CD4-positive, alpha-beta T cell (primary cell): ENCODE measurements around the gene GPR61. TPM values are rescaled to one million over a fixed set of nuclear protein-coding genes. Genes with fewer than 3 reads are reported as not detected.

ENCODE experiments used
- ATAC-seq: fragments of 200-7000 bp; cut with Tn5 transposase; one replicate; pipeline ENCODE4 v1.10.0; 2022; ENCODE audit warnings: mild to moderate bottlenecking; ENCODE audit not compliant: poor library complexity
- CTCF ChIA-PET: fragments of 350-600 bp; sonication (Branson Sonifier 250); formaldehyde crosslinking; loops from one replicate; lab custom pipeline; 2021; ENCODE audit warnings: antibody characterized with exemption, inconsistent platforms; lab: Charles Lee
- POLR2A ChIA-PET: fragments of 350-600 bp; sonication (Branson Sonifier 250); formaldehyde crosslinking; loops from one replicate; lab custom pipeline; 2021; ENCODE audit warnings: antibody characterized with exemption, inconsistent platforms; lab: Charles Lee
- DNase-seq, 14 experiments: peaks; one replicate each; pipeline ENCODE4 v3.0.0-alpha.2; 2013 to 2020; ENCODE audit warnings: mixed read lengths in 2 of 14
- H3K27ac ChIP-seq, 2 donors: one replicate each; pipeline versions ENCODE4 v1.5.1 to v1.7.0; 2013; ENCODE audit warnings: low read length in 2 of 2, low read depth in 1 of 2, mild to moderate bottlenecking in 1 of 2
- H3K27me3 ChIP-seq, 2 experiments: 1 replicate in 1 of 2; 2 replicates in 1 of 2; pipeline versions ENCODE4 v1.6.1 to v1.7.0; 2013; ENCODE audit warnings: low read length in 2 of 2, control low read depth in 1 of 2, mild to moderate bottlenecking in 1 of 2, moderate library complexity in 1 of 2; ENCODE audit not compliant: insufficient read depth in 2 of 2, control insufficient read depth in 1 of 2
- H3K36me3 ChIP-seq: one replicate; pipeline ENCODE4 v1.6.1; 2013; ENCODE audit warnings: low read length, control low read depth; ENCODE audit not compliant: insufficient read depth
- H3K4me1 ChIP-seq: one replicate; pipeline ENCODE4 v1.6.1; 2013; ENCODE audit warnings: low read length, control low read depth; ENCODE audit not compliant: insufficient read depth
- H3K4me3 ChIP-seq: one replicate; pipeline ENCODE4 v1.5.1; 2013; ENCODE audit warnings: mild to moderate bottlenecking, low read length, moderate library complexity
- H3K9me3 ChIP-seq, 2 experiments: 1 replicate in 1 of 2; 2 replicates in 1 of 2; pipeline versions ENCODE4 v1.6.1 to v1.7.0; 2013; ENCODE audit warnings: low read length in 2 of 2, mild to moderate bottlenecking in 2 of 2, control low read depth in 1 of 2, moderate library complexity in 1 of 2; ENCODE audit not compliant: control insufficient read depth in 1 of 2, insufficient read depth in 1 of 2
- H3K27ac Mint-ChIP-seq: one replicate; pipeline ENCODE4 v1.8.0; 2020; ENCODE audit warnings: mixed read lengths
- H3K27me3 Mint-ChIP-seq: one replicate; pipeline ENCODE4 v1.8.0; 2021; ENCODE audit warnings: mixed read lengths
- H3K36me3 Mint-ChIP-seq: one replicate; pipeline ENCODE4 v1.8.0; 2021; ENCODE audit warnings: low read depth, mixed read lengths
- H3K4me1 Mint-ChIP-seq: one replicate; pipeline ENCODE4 v1.8.0; 2021; ENCODE audit warnings: low read depth, mixed read lengths
- H3K4me3 Mint-ChIP-seq: one replicate; pipeline ENCODE4 v1.8.0; 2020; ENCODE audit warnings: mild to moderate bottlenecking, mixed read lengths
- H3K9me3 Mint-ChIP-seq: one replicate; pipeline ENCODE4 v1.8.0; 2020; ENCODE audit warnings: mixed read lengths
- CTCF ChIP-seq: fragments of 200-600 bp; IDR thresholded peaks from one replicate; pipeline ENCODE4 v1.8.0; 2022; ENCODE audit warnings: antibody characterized with exemption, mild to moderate bottlenecking
- intact Hi-C, 2 experiments: fragments of 100-400 bp; cut with DNase I in 1 of 2; cut with micrococcal nuclease in 1 of 2; formaldehyde crosslinking; loops; one replicate each; pipeline versions ENCODE4 v1.15.1 to v1.9.0; 2023 to 2025; cut with DNase I, micrococcal nuclease
- total RNA-seq, 174 experiments: library from RNA in 2 of 174; stranded (reverse) in 2 of 174; gene quantifications; one replicate each; pipeline ENCODE4 v1.2.3 and lab custom pipeline; 2021 to 2026

Gene GPR61
- total RNA-seq, 2 experiments from 2014 or later = 0.53 to 0.85 TPM

GRCh38 chr1:109499661-109500536 is 39.8 kb upstream of the GPR61 start:
- Histone ChIP-seq H3K9me3 (no peaks in the 10 kb centered on the region), H3K36me3 (peaks cover 51% of the 10 kb centered on the region), H3K4me1 (peaks cover 99% of the 10 kb centered on the region), H3K27me3 (no peaks in the 10 kb centered on the region), H3K27ac (peak overlapping the region; percentile 90 to 94), H3K4me3 (no peak overlapping the region)
- intact Hi-C loops = loop anchor here in 1 of 2 experiments (1.0 to 2.0 kb wide), 2 partner anchors 17 to 32 kb away; no protein-coding TSS in a partner anchor
- Mint-ChIP-seq H3K4me3 (peak overlapping the region; percentile 54), H3K27ac (peak overlapping the region; percentile 95), H3K36me3 (peaks cover 68% of the 10 kb centered on the region), H3K9me3 (no peaks in the 10 kb centered on the region), H3K4me1 (peaks cover 93% of the 10 kb centered on the region), H3K27me3 (no peaks in the 10 kb centered on the region)
- ChIA-PET POLR2A (interaction anchor here (0.6 to 22.6 kb wide), 6 partner anchors 10 to 94 kb away, joined by 3 to 318 read pairs (median 4); partner anchors contain the start of genes AMIGO1 and ATXN7L2), CTCF (interaction anchor here (1.1 to 24.2 kb wide), 8 partner anchors 9 to 119 kb away, joined by 3 to 474 read pairs (median 4); partner anchors contain the start of gene AMIGO1)
- ATAC-seq = peak; percentile 32
- peak; percentile 27 to 84 (median 67) for DNase-seq
- TF ChIP-seq CTCF = peak; percentile 58

- ChIA-PET POLR2A (interaction anchor here (0.6 to 22.6 kb wide), 4 partner anchors 10 to 93 kb away, joined by 3 to 318 read pairs (median 16); partner anchors contain the start of gene AMIGO1), CTCF (interaction anchor here (1.0 to 24.2 kb wide), 4 partner anchors 10 to 45 kb away, joined by 3 to 474 read pairs (median 4); no protein-coding TSS in a partner anchor)
- intact Hi-C loops = loop anchor here in 1 of 2 experiments (1.0 to 2.0 kb wide), 2 partner anchors 16 to 31 kb away; no protein-coding TSS in a partner anchor
- Histone ChIP-seq H3K4me3 (no peak overlapping the region), H3K4me1 (peaks cover 99% of the 10 kb centered on the region), H3K36me3 (peaks cover 44% of the 10 kb centered on the region), H3K27ac (peak overlapping the region; percentile 90 to 94), H3K27me3 (no peaks in the 10 kb centered on the region), H3K9me3 (no peaks in the 10 kb centered on the region)
- ATAC-seq (no peak), DNase-seq (no peak)
- Mint-ChIP-seq H3K4me1 (peaks cover 93% of the 10 kb centered on the region), H3K27me3 (no peaks in the 10 kb centered on the region), H3K36me3 (peaks cover 71% of the 10 kb centered on the region), H3K9me3 (no peaks in the 10 kb centered on the region), H3K27ac (peak overlapping the region; percentile 95), H3K4me3 (peak overlapping the region; percentile 90)
- no peak for TF ChIP-seq CTCF
Observed at GRCh38 chr1:109500941-109501381, 38.7 kb upstream of the GPR61 start.

- peaks cover 71% of the 10 kb centered on the region for H3K36me3 Mint-ChIP-seq
- H3K4me3 Mint-ChIP-seq = peak overlapping the region; percentile 90
- Histone ChIP-seq H3K4me1 (peaks cover 98% of the 10 kb centered on the region), H3K27me3 (no peaks in the 10 kb centered on the region), H3K9me3 (no peaks in the 10 kb centered on the region), H3K36me3 (peaks cover 35% of the 10 kb centered on the region), H3K4me3 (peak overlapping the region; percentile 54), H3K27ac (peak overlapping the region; percentile 90 to 94)
- intact Hi-C loops = loop anchor here (1.0 to 2.0 kb wide), 4 partner anchors 8 to 30 kb away; partner anchors contain the start of gene CYB561D1 (in 1 of the 2)
- DNase-seq = peak in 1 of 14 experiments; percentile 31
- peak; percentile 2 for ATAC-seq
- ChIA-PET POLR2A (interaction anchor here (0.7 to 22.6 kb wide), 10 partner anchors 8 to 483 kb away, joined by 3 to 318 read pairs (median 16); partner anchors contain the start of genes AHCYL1, AMIGO1, ATXN7L2 and CYB561D1), CTCF (interaction anchor here (1.0 to 24.2 kb wide), 4 partner anchors 8 to 29 kb away, joined by 3 to 474 read pairs (median 34); partner anchors contain the start of gene CYB561D1)
- no peak for TF ChIP-seq CTCF
- H3K9me3 Mint-ChIP-seq = no peaks in the 10 kb centered on the region
- H3K27me3 Mint-ChIP-seq = no peaks in the 10 kb centered on the region
- H3K4me1 Mint-ChIP-seq = peaks cover 93% of the 10 kb centered on the region
- peak overlapping the region; percentile 95 for H3K27ac Mint-ChIP-seq
Observed at GRCh38 chr1:109501644-109502363, 37.9 kb upstream of the GPR61 start.
